ENCODE data around the gene PROX2. TPM values are rescaled to one million over a fixed set of nuclear protein-coding genes. Genes with fewer than 3 reads are reported as not detected.

The PROX2 gene
- total RNA-seq, 4 donors from 2014 or later = 0.10 to 0.42 TPM; not detected in 2

DNA sequence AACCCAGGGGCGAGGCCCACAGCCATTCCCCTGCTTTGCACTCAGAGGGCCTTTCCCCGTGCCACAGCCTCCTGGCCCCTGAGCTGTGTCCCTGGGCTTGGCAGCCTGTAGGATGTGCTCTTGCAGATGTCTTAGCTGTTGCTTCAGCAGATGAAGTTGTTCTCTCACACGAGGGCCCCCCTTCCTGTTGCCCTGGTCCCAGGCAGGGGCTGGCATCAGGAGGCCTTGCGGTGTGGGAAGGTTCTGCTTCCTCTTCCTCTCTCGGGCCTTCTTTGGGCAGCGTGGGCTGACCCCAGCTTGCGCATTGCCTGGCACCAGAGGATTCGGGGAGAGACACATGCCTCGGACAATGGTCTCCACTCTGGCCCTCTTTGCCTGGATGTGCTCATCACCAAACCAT, 12.7 kb downstream of the PROX2 start:
- TF ChIP-seq, protein P1, sequence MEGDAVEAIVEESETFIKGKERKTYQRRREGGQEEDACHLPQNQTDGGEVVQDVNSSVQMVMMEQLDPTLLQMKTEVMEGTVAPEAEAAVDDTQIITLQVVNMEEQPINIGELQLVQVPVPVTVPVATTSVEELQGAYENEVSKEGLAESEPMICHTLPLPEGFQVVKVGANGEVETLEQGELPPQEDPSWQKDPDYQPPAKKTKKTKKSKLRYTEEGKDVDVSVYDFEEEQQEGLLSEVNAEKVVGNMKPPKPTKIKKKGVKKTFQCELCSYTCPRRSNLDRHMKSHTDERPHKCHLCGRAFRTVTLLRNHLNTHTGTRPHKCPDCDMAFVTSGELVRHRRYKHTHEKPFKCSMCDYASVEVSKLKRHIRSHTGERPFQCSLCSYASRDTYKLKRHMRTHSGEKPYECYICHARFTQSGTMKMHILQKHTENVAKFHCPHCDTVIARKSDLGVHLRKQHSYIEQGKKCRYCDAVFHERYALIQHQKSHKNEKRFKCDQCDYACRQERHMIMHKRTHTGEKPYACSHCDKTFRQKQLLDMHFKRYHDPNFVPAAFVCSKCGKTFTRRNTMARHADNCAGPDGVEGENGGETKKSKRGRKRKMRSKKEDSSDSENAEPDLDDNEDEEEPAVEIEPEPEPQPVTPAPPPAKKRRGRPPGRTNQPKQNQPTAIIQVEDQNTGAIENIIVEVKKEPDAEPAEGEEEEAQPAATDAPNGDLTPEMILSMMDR (IDR thresholded peaks at IDR 0.05) = no peak
- no peak for TF ChIP-seq POLR2A (IDR thresholded peaks at IDR 0.05)
- no peak overlapping the region for H3K4me3 ChIP-seq (ENCODE audit: low read depth, poor library complexity, severe bottlenecking)
- DNase-seq (ENCODE audit: low spot score in 2 of 2) = no peak
- intact Hi-C loops (cut with DNase I; ENCODE audit: low total_unique reads) = loop anchor here (5.0 kb wide), 1 partner anchor 44 kb away; no protein-coding TSS in a partner anchor
- WGBS, 2 donors = 81 to 86% methylated on average over 9 of the region's 9 CpGs

DNA sequence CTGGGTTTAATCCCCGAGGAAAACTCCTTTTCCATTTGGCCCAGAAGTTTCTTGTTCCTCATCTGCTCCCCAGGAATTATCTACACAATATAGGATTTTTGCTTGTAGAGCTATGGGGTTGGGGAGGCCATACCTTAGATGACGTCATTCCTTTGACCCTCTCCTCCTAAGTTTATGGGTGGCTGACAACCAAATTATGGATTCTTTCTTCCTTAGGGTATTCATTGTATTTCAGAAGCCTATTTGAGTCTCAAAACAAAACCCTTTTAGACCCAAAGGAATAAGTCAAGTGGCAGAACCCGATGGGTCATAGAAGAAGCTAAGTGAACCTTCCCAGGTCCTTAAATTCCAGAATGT, 14.2 kb downstream of the PROX2 start:
- intact Hi-C loops (cut with DNase I; ENCODE audit: low total_unique reads) = loop anchor here (5.0 kb wide), 1 partner anchor 46 kb away; no protein-coding TSS in a partner anchor
- WGBS, 2 donors = 73 to 76% methylated on average over 3 of the region's 3 CpGs
- no peak for DNase-seq (ENCODE audit: low spot score in 2 of 2)

DNA sequence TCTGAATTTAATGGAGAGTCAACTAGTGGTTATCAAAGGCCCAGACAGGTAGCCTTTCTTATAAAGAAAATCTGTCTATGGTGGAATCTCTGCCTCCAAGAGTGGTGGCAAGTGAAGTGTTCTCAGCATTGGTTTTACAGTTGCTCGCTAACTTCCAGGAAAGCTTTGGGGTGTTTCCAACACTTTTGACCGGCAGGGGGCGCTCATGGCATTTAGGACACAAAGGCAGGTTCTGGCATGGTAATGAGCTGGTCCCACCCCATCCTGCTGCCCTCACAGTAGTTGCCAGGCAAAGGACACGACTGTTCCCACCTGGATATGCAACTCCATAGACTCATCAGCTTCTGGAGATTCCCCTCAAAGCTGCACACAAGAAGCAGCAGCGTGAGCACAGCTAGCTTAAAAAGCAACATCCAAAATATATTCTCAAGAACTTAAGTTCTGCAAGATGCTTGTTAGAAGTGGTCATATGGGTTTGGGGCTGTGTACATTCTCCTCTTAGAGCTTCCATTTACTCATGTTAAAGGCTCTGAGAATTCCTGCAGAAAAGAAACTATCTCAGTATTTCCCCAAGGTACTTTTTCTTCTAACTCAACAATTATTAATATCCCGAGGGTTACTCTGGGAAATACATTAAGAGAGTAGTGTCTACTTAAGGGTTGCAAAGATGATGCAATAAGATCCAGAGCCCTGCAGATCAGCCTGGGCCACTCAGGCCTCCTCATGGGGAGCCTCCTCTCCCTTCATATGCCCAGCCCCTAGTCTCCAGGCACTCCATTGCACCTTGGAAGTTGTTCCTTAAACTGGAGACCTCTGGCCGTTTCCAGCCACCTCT, 14.8 kb downstream of the PROX2 start:
- 24 to 32% methylated on average over 7 of the region's 7 CpGs for WGBS, 2 donors
- peak; percentile 88 to 98 for DNase-seq (ENCODE audit: low spot score in 2 of 2)

More for the DNA sequence above, 14.2 kb downstream of the PROX2 start:
- H3K4me3 ChIP-seq (ENCODE audit: low read depth, poor library complexity, severe bottlenecking) = no peak overlapping the region
- TF ChIP-seq, protein P1 (IDR thresholded peaks at IDR 0.05) = no peak
- no peak for TF ChIP-seq POLR2A (IDR thresholded peaks at IDR 0.05)

DNA sequence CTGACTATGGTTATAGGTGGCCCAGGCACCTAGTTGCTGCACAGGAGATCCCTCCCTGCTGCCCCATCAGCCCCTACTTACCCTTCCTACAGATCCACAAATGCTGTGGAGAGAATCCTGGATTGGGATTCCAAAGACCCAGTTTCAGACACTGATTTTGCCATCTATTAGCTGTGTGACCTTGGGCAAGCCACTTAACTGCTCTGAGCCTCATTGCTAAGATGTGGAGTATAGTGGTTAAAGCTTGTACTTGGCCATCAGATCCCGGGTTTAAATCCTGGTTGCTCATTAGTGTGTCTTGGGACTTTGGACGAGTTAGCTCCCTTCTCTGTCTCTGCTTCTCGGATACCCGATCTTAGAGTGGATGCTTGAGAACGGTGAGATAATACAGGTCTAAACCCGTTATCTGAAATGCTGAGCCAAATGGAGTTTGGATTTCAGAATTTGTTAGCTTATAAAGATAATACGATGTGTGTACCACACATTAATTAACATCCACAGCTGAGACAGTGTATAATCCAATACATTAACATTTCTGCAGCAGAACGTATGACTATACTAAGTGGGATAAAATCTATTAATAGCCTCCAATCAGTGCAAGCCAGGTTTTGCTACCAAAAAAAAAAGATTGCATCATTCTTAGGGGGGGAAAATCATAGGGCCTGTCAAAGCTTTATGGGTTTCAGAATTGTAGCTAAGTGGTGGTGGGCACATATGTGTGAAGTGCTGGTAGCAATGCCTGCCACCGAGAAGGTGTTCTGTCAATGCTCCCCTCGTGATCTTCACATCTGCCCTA, 16.0 kb downstream of the PROX2 start:
- intact Hi-C loops (cut with DNase I; ENCODE audit: low total_unique reads) = loop anchor here (5.0 kb wide), 1 partner anchor 47 kb away; no protein-coding TSS in a partner anchor
- 53 to 59% methylated on average over 10 of the region's 10 CpGs for WGBS, 2 donors
- H3K4me3 ChIP-seq (ENCODE audit: low read depth, poor library complexity, severe bottlenecking) = no peak overlapping the region
- no peak for DNase-seq (ENCODE audit: low spot score in 2 of 2)
- TF ChIP-seq POLR2A (IDR thresholded peaks at IDR 0.05) = no peak
- TF ChIP-seq, protein P1 (IDR thresholded peaks at IDR 0.05) = no peak

More for the DNA sequence above, 14.8 kb downstream of the PROX2 start:
- intact Hi-C loops (cut with DNase I; ENCODE audit: low total_unique reads) = loop anchor here (5.0 kb wide), 1 partner anchor 46 kb away; no protein-coding TSS in a partner anchor
- no peak for TF ChIP-seq POLR2A (IDR thresholded peaks at IDR 0.05)
- TF ChIP-seq, protein P1 (IDR thresholded peaks at IDR 0.05) = peak in 1 of 3 donors; percentile 46
- no peak overlapping the region for H3K4me3 ChIP-seq (ENCODE audit: low read depth, poor library complexity, severe bottlenecking)

DNA sequence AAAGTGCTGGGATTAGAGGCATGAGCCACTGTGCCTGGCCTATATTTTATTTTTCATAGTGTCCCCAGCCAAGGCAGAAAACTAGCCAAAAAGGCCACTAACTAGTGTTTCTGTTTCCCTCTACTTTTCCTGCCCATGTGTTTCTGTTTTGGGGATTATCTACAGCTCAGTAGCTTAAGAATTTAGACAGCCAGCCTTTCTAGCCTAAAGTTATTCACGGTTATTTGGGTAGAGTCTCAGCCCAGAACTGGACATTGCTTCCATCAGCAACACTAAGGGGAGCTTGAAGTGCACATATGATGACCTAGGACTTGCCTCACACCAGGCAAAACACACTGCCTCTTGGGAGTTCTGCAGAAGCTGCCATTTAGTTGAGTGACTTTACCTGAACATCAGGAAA, 17.9 kb downstream of the PROX2 start:
- WGBS, 2 donors = 50 to 66% methylated on average over 1 of the region's 1 CpG
- TF ChIP-seq, protein P1 (IDR thresholded peaks at IDR 0.05) = no peak
- no peak for TF ChIP-seq POLR2A (IDR thresholded peaks at IDR 0.05)
- DNase-seq (ENCODE audit: low spot score in 2 of 2) = no peak
- no peak overlapping the region for H3K4me3 ChIP-seq (ENCODE audit: low read depth, poor library complexity, severe bottlenecking)
- intact Hi-C loops (cut with DNase I; ENCODE audit: low total_unique reads) = no loop called here

Measured in lower leg skin (tissue), 4 donors.